GM21360 (cell line): Measurements from ENCODE around the gene GSN.
"Not testable (repeated sequence)": the region's sequence is repeated elsewhere in the genome, so short reads cannot be mapped to it uniquely, and the experiment has no call there.

Experiments used
- ATAC-seq: cut with Tn5 transposase; IDR thresholded peaks from one replicate; pipeline ENCODE4 v1.9.1; 2021; ENCODE audit warnings: mild to moderate bottlenecking, moderate library complexity; ENCODE audit not compliant: unreplicated experiment

GSN gene

GRCh38 chr9:121286973-121287741 is 19.2 kb downstream of the GSN start:
- no peak for ATAC-seq

- ATAC-seq, result no peak
These were observed 20.7 kb downstream of the GSN start for GRCh38 chr9:121288673-121289025.

- ATAC-seq, result no peak
These were observed 21.2 kb downstream of the GSN start for GRCh38 chr9:121289026-121289771.

GRCh38 chr9:121289772-121290370 is 21.9 kb downstream of the GSN start:
- ATAC-seq, result no peak

- ATAC-seq, result not testable (repeated sequence)
These were observed 23.6 kb downstream of the GSN start for GRCh38 chr9:121291536-121291935.

GRCh38 chr9:121292051-121292450 is 24.1 kb downstream of the GSN start:
- ATAC-seq, result no peak

- ATAC-seq, result no peak
These were observed 24.9 kb downstream of the GSN start for GRCh38 chr9:121292801-121293241.

- no peak for ATAC-seq
These were observed 26.3 kb downstream of the GSN start for GRCh38 chr9:121294151-121294743.

- ATAC-seq, result no peak
These were observed 27.1 kb downstream of the GSN start for GRCh38 chr9:121294866-121295661.

- ATAC-seq, result no peak
These were observed 27.8 kb downstream of the GSN start for GRCh38 chr9:121295662-121296191.

- no peak for ATAC-seq
These were observed 28.5 kb downstream of the GSN start for GRCh38 chr9:121296213-121297127.

- ATAC-seq, result no peak
These were observed 29.4 kb downstream of the GSN start for GRCh38 chr9:121297389-121297788.

GRCh38 chr9:121298016-121298538 is 30.1 kb downstream of the GSN start:
- ATAC-seq, result no peak

- no peak for ATAC-seq
These were observed 30.9 kb downstream of the GSN start for GRCh38 chr9:121298689-121299466.

GRCh38 chr9:121299467-121300282 is 31.7 kb downstream of the GSN start:
- no peak for ATAC-seq

- ATAC-seq, result no peak
These were observed 32.5 kb downstream of the GSN start for GRCh38 chr9:121300283-121301119.

- ATAC-seq, result no peak
These were observed 33.9 kb downstream of the GSN start for GRCh38 chr9:121301881-121302286.
